Kidney (tissue), 14 donors: ENCODE results near the gene UAP1. TPM values are rescaled to one million over a fixed set of nuclear protein-coding genes. Genes with fewer than 3 reads are reported as not detected.

ENCODE experiments used
- DNase-seq, 5 donors: peaks; one replicate each; pipeline ENCODE4 v3.0.0-alpha.2; 2013 to 2020
- FAIRE-seq: peaks from 2 replicates; lab custom pipeline; 2012; peaks lifted over from hg19 to GRCh38; lab: Jason Lieb, UNC
- H3K27ac ChIP-seq, 2 donors: one replicate each; pipeline ENCODE4 v1.7.0; 2013; ENCODE audit warnings: low read depth in 2 of 2, low read length in 2 of 2, inconsistent platforms in 1 of 2
- H3K27me3 ChIP-seq: one replicate; pipeline ENCODE4 v1.7.1; 2013; ENCODE audit warnings: low read length, inconsistent platforms; ENCODE audit not compliant: control insufficient read depth, insufficient read depth
- H3K36me3 ChIP-seq, 3 donors: one replicate each; pipeline versions ENCODE4 v1.7.0 to v1.7.1; 2013; ENCODE audit warnings: low read length in 3 of 3, control low read depth in 1 of 3, inconsistent platforms in 1 of 3; ENCODE audit not compliant: insufficient read depth in 3 of 3, control insufficient read depth in 2 of 3
- H3K4me1 ChIP-seq, 3 donors: one replicate each; pipeline versions ENCODE4 v1.7.0 to v1.7.1; 2013; ENCODE audit warnings: low read length in 3 of 3, inconsistent platforms in 1 of 3, low read depth in 1 of 3; ENCODE audit not compliant: control insufficient read depth in 2 of 3, insufficient read depth in 2 of 3
- H3K4me3 ChIP-seq, 3 donors: one replicate each; pipeline versions ENCODE4 v1.7.0 to v1.8.1; 2013; ENCODE audit warnings: low read length in 3 of 3, control low read depth in 1 of 3, inconsistent platforms in 1 of 3
- H3K9ac ChIP-seq, 3 donors: one replicate each; pipeline versions ENCODE4 v1.7.0 to v1.7.1; 2013; ENCODE audit warnings: low read length in 3 of 3, control low read depth in 1 of 3, inconsistent platforms in 1 of 3
- H3K9me3 ChIP-seq, 3 donors: one replicate each; pipeline versions ENCODE4 v1.7.0 to v1.7.1; 2013; ENCODE audit warnings: low read length in 3 of 3, control low read depth in 1 of 3, inconsistent platforms in 1 of 3; ENCODE audit not compliant: control insufficient read depth in 2 of 3, insufficient read depth in 1 of 3
- intact Hi-C: fragments of 100-400 bp; cut with DNase I; formaldehyde crosslinking; loops from one replicate; pipeline ENCODE4 v1.11.1; 2022
- polyA plus RNA-seq: library from polyadenylated mRNA; stranded (reverse); fragments of 350-450 nt; fragmentation: Illumina TruSeq; extraction: RNeasy Lipid Tissue Mini Kit (QIAGEN cat#74804); gene quantifications from one replicate; pipeline ENCODE4 v1.2.3, GENCODE V29; 2014; ENCODE audit warnings: low read depth, low replicate concordance; ENCODE audit not compliant: insufficient read depth
- total RNA-seq: library from RNA; stranded (reverse); fragmentation: NEBNext Ultra II Directional; extraction: Animal tissue kit (Norgen Biotek cat#: 25700); gene quantifications from one replicate; pipeline ENCODE4 v1.2.1, GENCODE V29; 2021
- TF ChIP-seq, protein P1 (sequence below): IDR thresholded peaks from 3 replicates; pipeline ENCODE4 v1.5.1; 2012; ENCODE audit warnings: mild to moderate bottlenecking, moderate library complexity, borderline replicate concordance; ENCODE audit not compliant: insufficient read depth; ENCODE audit errors: extremely low read depth
- donor health status: control.
- donor health status: control.
- donor health status: control.
- donor health status: control.
- donor health status: control.
- donor health status: DM: yes; HTN: yes; CAD: no.
- donor health status: Normal renal cell carcinoma (clear cell type).

The UAP1 gene
- total and polyA plus RNA-seq, 2 donors from 2014 or later = 23.6 to 30.6 TPM

DNA sequence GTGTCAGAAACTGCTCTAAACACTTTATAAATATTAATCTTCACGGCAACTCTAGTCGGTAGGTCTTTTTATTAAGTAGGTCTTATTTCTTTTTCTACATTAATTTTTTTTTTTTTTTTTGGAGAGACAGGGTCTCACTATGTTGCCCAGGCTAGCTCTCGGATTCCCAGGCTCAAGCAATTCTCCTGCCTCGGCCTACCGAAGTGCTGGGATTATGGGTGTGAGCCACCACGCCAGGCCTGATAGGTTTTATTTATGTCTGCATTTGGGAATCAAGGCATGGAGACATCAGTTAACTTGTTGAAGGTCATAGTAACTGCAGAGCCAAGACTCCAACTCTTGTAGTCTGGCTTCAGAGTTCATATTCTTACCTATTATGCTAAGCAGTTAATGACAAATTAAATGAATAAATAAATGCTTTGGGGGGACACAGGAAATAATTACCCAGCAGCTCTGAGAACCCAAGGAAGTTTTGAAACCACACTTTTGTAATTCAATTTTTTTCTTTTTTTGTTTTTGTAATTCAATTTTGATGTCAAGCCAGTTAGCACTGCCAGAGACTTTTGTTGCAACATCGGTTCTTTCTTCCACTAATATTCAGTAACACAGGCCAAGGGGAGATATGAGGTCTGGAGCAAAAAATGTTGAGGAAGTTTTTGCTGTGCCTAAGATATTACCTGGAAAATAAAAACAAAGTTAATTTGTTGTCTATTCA, 9.4 kb upstream of the UAP1 start:
- Histone ChIP-seq H3K27me3 (no peaks in the 10 kb centered on the region), H3K9ac (no peak overlapping the region), H3K36me3 (no peaks in the 10 kb centered on the region), H3K27ac (no peak overlapping the region), H3K4me1 (no peaks in the 10 kb centered on the region), H3K4me3 (no peak overlapping the region), H3K9me3 (no peaks in the 10 kb centered on the region)
- no peak for DNase-seq
- no peak for FAIRE-seq
- TF ChIP-seq, protein P1, sequence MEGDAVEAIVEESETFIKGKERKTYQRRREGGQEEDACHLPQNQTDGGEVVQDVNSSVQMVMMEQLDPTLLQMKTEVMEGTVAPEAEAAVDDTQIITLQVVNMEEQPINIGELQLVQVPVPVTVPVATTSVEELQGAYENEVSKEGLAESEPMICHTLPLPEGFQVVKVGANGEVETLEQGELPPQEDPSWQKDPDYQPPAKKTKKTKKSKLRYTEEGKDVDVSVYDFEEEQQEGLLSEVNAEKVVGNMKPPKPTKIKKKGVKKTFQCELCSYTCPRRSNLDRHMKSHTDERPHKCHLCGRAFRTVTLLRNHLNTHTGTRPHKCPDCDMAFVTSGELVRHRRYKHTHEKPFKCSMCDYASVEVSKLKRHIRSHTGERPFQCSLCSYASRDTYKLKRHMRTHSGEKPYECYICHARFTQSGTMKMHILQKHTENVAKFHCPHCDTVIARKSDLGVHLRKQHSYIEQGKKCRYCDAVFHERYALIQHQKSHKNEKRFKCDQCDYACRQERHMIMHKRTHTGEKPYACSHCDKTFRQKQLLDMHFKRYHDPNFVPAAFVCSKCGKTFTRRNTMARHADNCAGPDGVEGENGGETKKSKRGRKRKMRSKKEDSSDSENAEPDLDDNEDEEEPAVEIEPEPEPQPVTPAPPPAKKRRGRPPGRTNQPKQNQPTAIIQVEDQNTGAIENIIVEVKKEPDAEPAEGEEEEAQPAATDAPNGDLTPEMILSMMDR = no peak
- intact Hi-C loops = no loop called here

DNA sequence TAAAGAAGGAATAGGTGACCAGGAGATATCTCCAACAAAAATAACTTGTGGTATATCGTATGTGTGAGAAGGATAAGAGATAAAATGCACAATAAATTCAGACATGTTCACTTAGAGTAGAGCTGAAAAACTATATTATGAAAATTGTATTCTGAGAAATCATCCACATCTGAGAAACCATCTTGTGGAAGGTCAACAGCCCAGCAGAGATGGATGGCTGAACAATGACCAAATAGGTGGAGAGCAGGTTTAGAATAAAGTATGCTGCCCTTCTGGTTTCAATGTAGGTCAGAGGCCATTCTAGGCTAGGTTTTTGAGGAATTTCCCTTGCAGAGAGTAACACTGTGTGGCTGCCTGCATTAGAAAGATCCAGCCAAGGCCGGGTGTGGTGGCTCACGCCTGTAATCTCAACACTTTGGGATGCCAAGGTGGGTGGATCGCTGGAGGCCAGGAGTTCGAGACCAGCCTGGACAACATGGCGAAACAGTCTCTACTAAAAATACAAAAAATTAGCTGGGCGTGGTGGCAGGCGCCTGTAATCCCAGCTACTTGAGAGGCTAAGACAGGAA, 8.8 kb upstream of the UAP1 start:
- H3K4me3 ChIP-seq = no peak overlapping the region
- FAIRE-seq = no peak

DNA sequence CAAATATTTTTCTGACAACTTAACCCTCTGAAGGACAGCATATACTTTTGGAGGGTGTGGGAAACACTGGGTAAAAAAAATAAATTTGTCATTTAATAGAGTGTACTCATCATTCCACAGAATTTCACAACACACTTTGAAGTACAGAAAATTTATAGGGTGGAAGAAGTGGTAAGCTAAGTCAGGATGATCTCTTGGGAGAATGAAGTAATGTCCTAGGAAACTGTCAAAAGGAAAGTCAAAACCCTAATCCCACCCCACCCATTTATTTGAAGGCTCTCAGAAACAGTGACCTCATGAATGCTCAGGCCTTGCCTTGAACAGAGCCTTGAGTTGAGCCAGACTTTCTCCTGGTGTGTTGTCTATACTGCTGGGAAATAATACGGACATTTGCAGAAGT, 7.3 kb upstream of the UAP1 start:
- Histone ChIP-seq H3K36me3 (no peaks in the 10 kb centered on the region), H3K9me3 (no peaks in the 10 kb centered on the region), H3K4me3 (no peak overlapping the region), H3K9ac (no peak overlapping the region), H3K4me1 (no peaks in the 10 kb centered on the region), H3K27ac (no peak overlapping the region), H3K27me3 (no peaks in the 10 kb centered on the region)
- DNase-seq = no peak
- FAIRE-seq = no peak
- intact Hi-C loops = no loop called here
- TF ChIP-seq, protein P1 = no peak

More for the DNA sequence above, 8.8 kb upstream of the UAP1 start:
- no peaks in the 10 kb centered on the region for H3K4me1 ChIP-seq
- no peaks in the 10 kb centered on the region for H3K27me3 ChIP-seq
- intact Hi-C loops = no loop called here
- no peak for DNase-seq
- H3K9me3 ChIP-seq = no peaks in the 10 kb centered on the region
- TF ChIP-seq, protein P1 = no peak
- no peak overlapping the region for H3K27ac ChIP-seq
- no peaks in the 10 kb centered on the region for H3K36me3 ChIP-seq
- no peak overlapping the region for H3K9ac ChIP-seq
